ENCODE results near the gene CA5A.
"Not testable (repeated sequence)": the region's sequence is repeated elsewhere in the genome, so short reads cannot be mapped to it uniquely, and the experiment has no call there.

Gene CA5A

DNA sequence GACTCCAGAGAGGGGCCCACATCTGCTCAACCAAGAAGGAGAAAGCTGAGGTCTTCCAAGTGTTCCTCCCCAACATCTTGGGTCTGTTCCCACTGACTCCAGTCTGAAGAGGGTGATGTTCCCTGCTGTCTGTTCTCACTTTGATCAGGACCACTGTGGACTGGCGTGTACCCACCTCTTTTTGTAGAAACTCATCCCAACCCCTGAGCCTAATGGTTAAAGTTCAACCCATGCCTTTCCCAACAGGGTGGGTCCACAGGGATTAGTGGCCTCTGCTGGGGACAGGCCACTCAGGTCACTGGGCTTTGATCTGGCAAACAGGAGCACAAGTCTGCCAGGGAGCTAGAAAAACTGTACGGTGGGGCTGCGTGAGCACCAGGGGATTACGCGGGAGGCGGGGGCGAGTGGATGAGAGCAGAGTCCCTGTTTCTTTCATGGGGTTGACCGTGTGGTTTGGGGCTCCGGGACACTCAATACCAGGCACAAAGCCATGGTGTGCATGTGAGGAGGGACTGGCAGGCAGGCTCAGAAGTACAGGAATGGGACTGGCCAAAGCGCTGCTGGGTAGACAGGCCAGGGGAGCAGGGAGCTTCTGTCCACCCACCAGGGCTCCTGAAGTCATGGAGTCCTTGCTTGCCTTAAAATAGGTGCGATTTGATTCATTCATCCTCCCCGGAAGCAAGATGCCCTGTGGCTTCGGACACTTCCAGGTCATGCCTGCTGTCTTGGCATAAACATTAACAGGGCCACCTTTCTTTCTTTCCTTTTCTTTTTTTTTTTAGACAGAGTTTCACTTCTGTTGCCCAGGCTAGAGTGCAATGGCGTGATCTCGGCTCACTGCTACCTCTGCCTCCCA is at the start of gene CA5A:
Gene CA5A, minus strand, starts transcription at position 155 of the 856 bp plus-strand sequence. Its CDS starts 79 bp downstream, at position 76.
- DNase-seq (ENCODE audit: extremely low read depth in 1 of 2, low read depth in 1 of 2): no peak

DNA sequence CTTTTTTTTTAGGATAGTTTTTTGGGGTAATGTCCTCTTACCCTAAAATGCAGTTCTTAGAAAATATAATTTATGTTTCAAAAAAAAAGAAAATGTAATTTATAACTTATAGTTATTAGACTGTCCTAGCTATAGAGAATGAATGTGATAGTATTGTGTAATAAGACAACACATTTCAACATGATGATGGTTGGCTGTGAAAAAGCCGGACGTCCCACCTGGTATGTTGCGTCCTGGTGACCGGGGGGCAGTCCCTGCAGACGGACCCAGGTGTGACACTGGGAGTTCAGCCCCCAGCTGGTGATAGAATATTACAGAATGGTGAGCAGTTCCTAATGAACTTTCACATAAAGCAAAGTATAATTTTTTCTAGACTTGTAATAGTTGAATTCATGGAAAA is 49.2 kb upstream of the CA5A start:
- DNase-seq (ENCODE audit: extremely low read depth in 1 of 2, low read depth in 1 of 2): not testable (repeated sequence)

DNA sequence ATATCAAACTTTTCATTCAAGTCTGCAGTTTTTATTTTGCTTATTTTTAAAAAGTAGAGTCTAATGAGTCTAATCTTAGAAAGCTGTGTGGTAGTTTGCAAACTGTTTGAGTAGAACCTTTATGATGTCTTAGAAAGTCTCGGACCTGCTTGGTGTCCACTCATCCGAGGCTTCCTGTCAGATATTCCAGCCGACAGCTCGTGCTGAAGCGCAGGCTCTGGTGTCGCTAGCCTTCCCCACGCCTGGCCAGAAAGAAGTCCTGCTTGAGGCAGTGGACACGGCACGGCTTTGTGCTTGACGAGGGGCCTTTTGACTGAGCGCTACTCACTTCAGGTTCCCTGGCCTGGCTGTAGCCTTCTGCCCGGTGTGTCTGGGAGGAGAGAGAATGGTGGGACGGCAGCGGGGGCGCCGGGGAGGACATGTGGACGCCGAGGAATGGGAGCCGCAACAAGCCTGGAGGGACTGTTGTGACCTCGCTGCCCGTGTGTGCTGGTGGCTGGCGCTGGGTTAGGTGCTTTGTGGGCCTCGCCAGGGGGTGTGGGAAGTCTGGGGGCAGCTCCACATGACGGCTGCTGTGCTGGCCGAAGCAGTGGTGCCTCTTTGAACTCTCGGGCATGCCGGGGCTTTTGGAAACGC is 48.4 kb upstream of the CA5A start:
- DNase-seq (ENCODE audit: extremely low read depth in 1 of 2, low read depth in 1 of 2): no peak

DNA sequence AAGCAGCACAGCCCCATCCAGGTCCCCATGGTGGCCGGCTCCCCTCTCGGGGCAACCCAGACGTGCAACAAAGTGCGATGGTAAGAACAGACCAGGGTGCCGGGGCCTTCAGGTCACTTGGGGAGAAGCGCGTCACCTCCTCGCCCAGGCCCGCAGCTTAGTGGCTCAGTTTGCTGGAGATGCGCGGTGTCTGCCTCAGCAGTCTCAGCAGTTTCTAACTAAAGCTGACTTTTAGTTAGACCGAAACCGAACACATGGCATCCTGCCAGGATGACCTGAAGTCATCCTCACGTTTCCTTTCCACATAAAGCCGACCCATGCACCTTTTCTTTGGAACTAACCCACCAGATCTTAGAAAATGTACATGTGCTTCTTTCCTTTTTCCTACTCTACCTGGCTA is 47.9 kb upstream of the CA5A start:
- not testable (repeated sequence) for DNase-seq (ENCODE audit: extremely low read depth in 1 of 2, low read depth in 1 of 2)

DNA sequence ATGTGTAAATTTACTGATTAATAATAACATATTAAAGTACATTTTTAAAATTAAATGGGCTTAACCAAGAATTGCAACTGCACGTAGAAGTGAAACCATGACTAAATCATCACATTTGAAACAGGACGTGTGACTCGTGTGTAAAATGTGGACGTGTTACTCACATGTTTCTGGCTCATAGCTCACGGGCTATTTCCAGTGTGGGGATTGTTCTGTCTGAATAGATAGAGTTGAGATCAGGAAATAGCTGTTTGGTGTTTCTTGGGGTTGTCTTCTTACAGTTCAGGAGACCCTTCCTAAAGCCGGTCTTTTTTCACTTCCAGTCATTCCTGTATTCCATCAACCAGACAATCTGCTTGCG is 47.4 kb upstream of the CA5A start:
- DNase-seq (ENCODE audit: extremely low read depth in 1 of 2, low read depth in 1 of 2): not testable (repeated sequence)

DNA sequence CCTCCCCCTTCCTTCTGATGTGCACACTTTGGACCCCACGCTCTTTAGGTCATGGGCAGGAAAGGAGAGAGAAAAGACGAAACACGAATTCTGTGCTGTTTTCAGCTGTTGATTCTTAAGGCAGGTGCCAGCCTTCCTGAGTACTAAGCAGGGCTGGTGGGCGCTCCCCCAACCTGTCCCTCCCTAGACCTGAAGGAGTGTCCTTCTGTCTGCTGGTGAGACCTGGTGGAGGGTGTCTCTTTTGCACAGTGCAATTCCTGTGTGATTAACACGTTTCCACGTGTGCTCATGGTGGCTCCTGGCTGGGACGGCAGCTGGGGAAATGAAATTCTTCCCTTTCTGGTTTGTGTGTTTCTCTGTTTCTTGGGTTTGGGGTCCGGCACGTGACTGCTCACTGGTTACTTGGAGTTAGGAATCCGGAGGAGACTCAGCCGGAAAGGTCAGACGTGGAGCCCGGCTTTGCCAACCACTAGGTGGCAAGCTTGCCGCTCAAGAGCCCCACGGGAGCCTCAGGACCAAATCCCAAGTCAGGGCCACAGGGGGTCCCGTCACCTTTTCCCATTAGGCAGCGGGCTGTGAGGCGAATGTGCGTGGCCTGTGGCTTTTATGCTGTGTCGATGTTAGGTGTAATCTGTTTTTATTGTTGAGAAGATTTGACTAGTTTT is 46.9 kb upstream of the CA5A start:
- DNase-seq (ENCODE audit: extremely low read depth in 1 of 2, low read depth in 1 of 2): not testable (repeated sequence)

DNA sequence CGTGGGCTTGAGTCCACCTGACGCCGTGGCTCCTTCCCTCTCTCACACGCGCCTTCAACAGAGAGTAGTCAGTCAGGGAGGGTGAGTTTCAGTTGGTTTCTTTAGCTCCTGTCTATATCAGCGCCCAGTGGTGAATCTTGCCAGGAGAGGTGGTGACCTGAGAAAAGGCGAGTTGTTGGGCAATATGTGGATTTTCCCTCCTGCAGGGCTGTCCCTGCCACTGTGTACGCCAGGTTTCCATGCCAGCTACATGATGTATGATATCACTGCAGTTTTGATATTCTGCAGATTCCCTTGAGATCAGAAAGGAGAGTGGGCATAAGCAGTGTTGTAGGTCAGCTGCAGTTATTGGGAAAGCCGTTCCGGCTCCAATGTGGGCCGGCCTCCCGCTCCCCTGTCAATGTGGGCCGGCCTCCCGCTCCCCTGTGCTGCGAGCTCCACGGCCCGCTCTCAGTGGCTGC is 46.3 kb upstream of the CA5A start:
- DNase-seq (ENCODE audit: extremely low read depth in 1 of 2, low read depth in 1 of 2): no peak

DNA sequence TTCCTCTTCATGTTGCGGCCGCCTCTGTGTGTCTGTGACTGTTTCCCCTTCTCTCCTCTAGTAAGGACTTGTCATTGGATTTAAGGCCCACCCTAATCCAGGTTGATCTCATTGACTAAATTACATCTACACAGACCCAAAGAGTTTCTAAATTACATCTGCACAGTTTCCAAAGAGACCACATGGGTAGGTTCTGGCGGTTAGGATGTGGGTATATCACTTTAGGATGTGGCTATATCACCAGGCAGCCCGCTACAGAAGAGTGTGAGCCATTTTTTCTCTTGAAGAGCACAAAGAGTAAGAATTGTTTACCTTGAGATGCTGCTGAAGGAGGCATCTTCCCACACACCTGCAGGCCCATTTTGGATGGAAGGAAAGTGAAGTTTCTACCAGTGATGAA is 45.0 kb upstream of the CA5A start:
- not testable (repeated sequence) for DNase-seq (ENCODE audit: extremely low read depth in 1 of 2, low read depth in 1 of 2)

DNA sequence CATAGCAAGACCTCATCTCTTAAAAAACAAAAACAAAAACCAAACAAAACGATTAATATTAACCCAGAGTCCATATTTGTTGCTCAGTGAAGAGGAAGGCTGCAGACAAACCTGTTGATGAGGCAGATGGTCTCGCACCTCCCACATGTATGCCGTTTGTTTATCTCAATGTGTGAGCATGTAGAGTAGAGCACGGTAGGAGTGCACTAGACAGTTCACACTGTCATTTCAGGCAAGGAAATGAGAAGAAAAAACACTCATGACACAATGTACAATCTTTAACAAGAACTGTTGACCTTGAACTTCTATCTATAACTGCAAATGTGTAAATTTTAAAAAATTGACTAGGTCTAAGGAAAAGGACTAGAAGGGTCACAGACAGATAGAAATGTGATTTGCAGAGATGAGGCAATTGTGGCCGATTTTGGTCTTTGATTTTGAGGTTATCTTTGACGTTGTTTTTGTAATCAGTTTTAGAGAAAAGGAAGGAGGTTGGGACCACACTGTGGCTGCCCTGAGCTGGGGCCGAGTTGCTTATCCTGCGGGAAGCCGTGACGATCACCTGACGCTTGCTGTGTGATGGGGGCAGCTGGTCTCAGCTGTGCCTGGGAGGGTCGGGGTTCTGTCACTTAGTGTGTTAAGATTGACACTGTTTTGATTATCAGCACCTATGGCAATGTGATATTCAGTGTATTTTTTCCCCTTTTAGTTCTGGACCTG is 43.7 kb upstream of the CA5A start:
- DNase-seq (ENCODE audit: extremely low read depth in 1 of 2, low read depth in 1 of 2): not testable (repeated sequence)

DNA sequence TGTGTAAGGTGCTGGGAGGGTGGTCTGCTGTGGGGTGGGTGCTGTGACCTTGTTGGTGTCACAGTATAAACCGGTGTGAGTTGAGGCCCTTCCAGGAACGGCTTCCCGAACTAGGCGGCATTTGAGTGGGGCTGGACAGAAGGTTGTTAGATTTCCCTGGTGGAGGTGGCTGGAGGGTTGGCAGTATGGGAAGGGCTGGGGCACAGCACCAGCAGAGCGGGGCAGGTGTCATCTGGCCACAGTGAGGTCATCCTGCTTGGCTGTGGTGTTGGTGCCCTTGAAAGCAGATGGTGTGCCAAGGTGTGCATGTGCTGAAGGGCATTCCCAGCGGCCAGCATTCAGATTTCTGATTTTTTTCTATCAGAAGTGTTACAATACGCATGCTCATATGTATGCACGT is 43.0 kb upstream of the CA5A start:
- no peak for DNase-seq (ENCODE audit: extremely low read depth in 1 of 2, low read depth in 1 of 2)

DNA sequence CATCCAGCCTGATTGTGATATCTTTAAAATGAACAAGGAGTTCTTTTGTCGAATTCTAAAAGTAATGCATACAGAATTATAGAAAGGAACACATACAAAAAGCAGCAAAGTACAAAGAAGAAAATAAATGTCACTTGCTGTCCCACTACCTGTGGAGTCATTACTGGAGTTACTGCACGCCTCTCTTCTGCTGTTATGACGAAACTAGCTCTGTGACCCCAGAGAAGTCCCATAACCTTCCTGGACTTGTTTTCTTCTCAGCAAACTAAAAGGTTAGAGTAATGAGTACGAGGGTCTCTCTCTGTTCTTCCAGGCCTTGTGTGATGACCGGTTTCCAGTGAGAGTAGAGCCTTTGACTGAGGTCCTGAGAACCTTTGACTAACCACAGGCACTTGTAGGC is 41.8 kb upstream of the CA5A start:
- DNase-seq (ENCODE audit: extremely low read depth in 1 of 2, low read depth in 1 of 2): no peak

DNA sequence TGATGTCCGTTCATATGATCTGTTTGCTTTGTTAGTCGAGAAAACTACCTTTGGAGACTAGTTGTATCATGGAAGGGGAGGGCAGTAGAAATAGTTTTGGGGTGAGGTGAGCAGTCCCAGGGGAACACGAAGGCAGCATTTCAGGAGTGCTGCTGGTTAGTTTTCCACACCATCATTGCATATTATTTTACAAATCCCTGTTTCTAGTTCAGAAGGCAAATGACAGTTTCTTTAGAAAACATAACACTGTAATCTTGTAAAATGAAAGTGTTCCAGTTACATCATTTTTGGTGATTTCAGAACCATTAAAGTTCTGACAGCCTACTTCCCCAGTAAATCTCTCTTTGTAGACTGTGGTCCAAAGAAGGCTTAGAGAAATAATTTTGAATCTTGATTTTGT is 40.3 kb upstream of the CA5A start:
- no peak for DNase-seq (ENCODE audit: extremely low read depth in 1 of 2, low read depth in 1 of 2)

DNA sequence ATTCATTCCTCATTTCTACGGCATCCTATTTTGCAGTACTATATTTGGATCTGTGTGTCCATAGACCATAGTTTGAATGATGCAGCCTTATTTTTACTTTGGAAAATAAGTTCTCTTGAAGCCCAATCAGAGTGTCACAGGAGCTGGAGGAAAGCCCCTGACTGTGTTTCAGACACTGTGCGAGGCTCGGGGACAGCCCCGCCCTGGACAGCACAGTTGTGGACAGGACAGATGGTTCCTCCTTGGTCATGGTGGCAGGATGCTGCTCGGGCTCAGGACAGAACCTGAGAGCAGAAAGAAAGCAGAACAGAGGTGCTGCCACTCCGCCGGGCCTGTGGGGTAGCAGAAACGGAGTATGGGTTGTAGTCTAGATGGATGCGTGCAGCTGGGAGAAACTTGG is 37.8 kb upstream of the CA5A start:
- no peak for DNase-seq (ENCODE audit: extremely low read depth in 1 of 2, low read depth in 1 of 2)

DNA sequence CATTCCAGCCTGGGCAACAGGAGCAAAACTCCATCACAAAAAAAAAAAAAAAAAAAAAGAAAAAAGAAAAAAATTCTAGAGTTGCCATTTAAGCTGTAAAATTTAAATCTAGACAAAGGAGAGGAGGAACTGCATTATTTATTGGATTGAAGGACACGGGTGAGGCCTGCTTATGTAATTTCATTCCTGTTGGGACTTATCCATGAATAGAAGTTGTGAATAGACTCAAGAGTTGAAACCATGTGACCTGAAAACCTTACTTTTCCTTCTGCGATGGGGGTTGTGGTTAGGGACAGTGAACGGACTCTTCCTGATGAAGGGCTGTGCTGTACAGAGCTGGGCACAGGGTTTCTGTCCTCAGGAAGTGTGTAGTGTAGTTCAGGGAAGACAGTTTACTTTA is 37.4 kb upstream of the CA5A start:
- no peak for DNase-seq (ENCODE audit: extremely low read depth in 1 of 2, low read depth in 1 of 2)

DNA sequence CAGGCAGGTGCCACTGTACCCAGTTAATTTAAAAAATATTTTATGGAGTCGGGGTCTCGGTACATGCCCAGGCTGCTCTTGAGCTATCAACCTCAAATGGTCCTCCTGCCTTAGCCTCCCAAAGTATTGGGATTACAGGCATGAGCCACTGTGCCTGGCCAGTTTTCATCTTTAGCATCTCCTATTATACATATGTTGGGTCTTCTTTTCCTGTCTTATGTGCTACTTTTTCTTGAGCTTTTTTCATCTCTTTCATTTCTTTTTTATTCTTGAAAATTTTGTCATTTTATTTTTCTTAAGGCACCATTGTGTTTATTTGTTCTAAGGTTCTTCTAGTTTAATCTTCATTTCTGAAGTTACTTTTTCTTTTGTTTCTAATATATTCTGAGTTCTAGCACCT is 35.6 kb upstream of the CA5A start:
- DNase-seq (ENCODE audit: extremely low read depth in 1 of 2, low read depth in 1 of 2): no peak

DNA sequence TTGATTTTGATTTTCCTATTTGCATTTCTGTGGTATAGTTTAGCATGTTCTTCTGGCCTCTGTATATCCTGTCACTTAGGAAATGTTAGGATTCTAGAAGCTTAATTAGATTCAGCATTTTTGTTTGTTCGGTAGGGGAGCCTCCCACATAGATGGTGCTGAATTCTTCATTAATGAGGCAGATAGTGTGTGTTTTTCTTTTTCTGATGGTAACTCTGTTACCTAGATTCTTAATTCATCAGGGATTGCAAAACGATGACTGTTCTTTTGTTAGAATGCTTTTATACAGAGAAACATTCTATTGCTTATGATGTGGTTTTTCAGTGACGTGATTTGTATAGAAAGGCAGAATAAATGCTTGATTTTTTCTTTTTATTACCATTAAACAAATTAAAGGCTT is 33.9 kb upstream of the CA5A start:
- no peak for DNase-seq (ENCODE audit: extremely low read depth in 1 of 2, low read depth in 1 of 2)

DNA sequence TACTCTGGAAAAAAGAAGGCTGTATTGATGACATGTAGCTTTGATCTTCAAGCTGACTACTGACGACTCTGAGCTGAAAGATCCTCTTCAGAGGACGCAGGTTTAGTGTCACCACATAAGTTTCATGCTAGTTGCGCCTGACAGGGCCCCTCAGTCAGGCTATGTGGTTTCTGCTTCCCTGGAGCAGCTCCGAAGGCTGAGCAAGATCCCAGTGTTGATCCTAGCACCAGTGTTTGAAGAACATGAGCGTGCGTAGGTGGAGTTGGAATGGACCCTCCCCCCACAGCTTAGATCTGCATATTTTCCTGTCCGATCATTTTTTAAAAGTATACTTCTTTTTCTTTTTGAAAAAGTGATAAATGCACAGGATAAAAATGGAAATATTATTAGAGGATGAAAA is 32.2 kb upstream of the CA5A start:
- no peak for DNase-seq (ENCODE audit: extremely low read depth in 1 of 2, low read depth in 1 of 2)

DNA sequence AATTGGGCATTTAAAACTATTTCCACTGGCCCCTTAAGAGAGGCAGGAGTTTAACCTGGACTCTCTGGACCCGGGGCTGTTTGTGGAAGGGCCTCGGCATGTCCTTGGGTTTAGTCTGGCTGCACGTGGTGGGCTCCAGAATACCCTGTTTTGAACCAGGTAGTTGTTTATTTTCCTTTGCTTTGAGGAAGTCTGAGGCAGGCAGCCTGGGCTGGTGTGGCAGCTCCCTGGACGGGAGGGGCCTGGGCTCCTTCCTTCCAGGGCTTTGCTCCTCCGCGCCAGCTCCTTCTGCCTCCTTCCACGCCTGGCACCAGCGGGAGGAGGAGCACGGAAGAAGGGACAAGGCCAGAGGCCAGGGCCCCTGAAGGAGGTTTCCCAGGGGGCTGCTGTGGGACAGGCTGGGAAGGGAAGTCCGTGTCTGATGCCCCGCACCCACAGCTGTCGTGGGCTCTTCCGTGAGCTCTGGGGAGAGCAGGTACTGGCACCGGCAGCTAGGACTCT is 30.4 kb upstream of the CA5A start:
- DNase-seq (ENCODE audit: extremely low read depth in 1 of 2, low read depth in 1 of 2): no peak

DNA sequence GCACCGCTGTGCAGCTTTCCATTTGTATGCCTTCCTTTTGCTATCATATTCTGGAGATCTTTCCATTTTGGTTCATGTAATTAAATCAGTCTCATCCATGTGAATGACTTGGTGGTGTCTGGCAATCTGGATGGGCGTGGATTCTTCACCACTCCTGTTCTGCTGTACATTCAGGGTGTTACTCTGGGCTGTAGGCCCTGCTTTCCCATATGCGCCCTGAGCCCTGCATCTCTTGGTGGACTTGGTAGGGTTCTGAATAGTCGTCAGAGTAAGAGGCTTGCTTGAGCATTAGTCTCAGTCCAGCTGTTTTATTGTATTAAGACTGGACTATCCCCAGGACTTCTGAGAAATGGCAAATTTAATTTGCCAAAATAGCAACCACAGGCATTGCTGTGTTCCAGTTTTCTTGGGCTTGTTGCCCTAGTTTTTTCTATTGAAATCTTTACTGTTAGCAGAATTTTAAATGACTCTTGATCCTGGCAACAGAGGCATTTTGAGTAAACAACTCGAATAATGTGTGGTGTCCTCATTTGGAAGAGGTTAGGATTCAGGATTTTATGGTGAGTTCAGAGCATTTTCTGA is 29.8 kb upstream of the CA5A start:
- no peak for DNase-seq (ENCODE audit: extremely low read depth in 1 of 2, low read depth in 1 of 2)

DNA sequence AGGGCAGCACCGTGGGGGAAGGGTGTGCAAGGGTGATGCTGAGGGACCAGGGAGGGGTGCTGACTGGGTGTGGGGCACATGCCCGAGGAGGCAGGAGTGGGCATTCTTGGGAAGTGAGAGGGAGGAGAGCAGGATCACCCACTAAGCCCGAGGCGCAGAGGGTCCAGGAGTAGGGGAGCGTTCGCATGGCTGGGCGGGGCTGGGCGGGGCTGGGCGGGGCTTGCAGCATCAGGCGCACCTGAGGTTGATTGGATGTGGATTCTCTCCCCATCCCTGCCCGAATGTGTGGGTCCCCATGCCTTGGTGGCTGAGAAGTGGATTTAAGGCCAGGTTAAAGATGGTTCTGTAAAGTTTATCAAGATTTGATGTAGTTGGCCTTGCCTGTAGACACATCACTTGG is 29.1 kb upstream of the CA5A start:
- no peak for DNase-seq (ENCODE audit: extremely low read depth in 1 of 2, low read depth in 1 of 2)

All from stimulated activated CD8-positive, alpha-beta memory T cell treated with anti-CD3 and anti-CD28 coated beads, Interleukin-7, amount 100 ng/mL, for 48 hours (primary cell).